DOHH2 (cell line): ENCODE measurements around the gene SEZ6.

Experiments
- H3F3A ChIP-seq: fragments of 200-600 bp; sonication (generic), shearing (Covaris generic); 2 replicates; pipeline ENCODE4 v1.6.0; 2016; ENCODE audit warnings: antibody characterized with exemption, mild to moderate bottlenecking; ENCODE audit not compliant: control insufficient read depth, insufficient read depth
- H3K27ac ChIP-seq: fragments of 200-600 bp; sonication (generic); 2 replicates; pipeline ENCODE4 v1.5.1; 2014; ENCODE audit warnings: low read depth, mild to moderate bottlenecking, low read length, moderate library complexity
- H3K27me3 ChIP-seq: fragments of 200-600 bp; sonication (generic); 2 replicates; pipeline ENCODE4 v1.6.1; 2014; ENCODE audit warnings: mild to moderate bottlenecking, low read length, mixed read lengths; ENCODE audit not compliant: control insufficient read depth
- H3K36me3 ChIP-seq: fragments of 200-600 bp; sonication (generic); 2 replicates; pipeline ENCODE4 v1.6.1; 2014; ENCODE audit warnings: mild to moderate bottlenecking, low read length, moderate library complexity, mixed read lengths; ENCODE audit not compliant: control insufficient read depth
- H3K4me1 ChIP-seq: fragments of 200-600 bp; sonication (generic); 2 replicates; pipeline ENCODE4 v1.6.1; 2014; ENCODE audit warnings: mild to moderate bottlenecking, low read length, mixed read lengths; ENCODE audit not compliant: control insufficient read depth
- H3K4me2 ChIP-seq: fragments of 200-600 bp; sonication (generic); 2 replicates; pipeline ENCODE4 v1.6.0; 2014; ENCODE audit warnings: mild to moderate bottlenecking, low read length, moderate library complexity
- H3K4me3 ChIP-seq: fragments of 200-600 bp; sonication (generic); 2 replicates; pipeline ENCODE4 v1.5.1; 2014; ENCODE audit warnings: mild to moderate bottlenecking, low read length, mixed read lengths
- H3K79me2 ChIP-seq: fragments of 200-600 bp; sonication (generic); 2 replicates; pipeline ENCODE4 v1.6.1; 2014; ENCODE audit warnings: mild to moderate bottlenecking, low read length, mixed read lengths; ENCODE audit not compliant: control insufficient read depth
- H3K9me2 ChIP-seq: fragments of 200-600 bp; sonication (generic); replicated peaks from 2 replicates; pipeline ENCODE4 v1.6.1; 2014; ENCODE audit warnings: mild to moderate bottlenecking, low read length, mixed read lengths; ENCODE audit not compliant: control insufficient read depth
- H3K9me3 ChIP-seq: fragments of 200-600 bp; sonication (generic); 2 replicates; pipeline ENCODE4 v1.6.1; 2014; ENCODE audit warnings: antibody characterized with exemption, low read length, mixed read lengths; ENCODE audit not compliant: control insufficient read depth, insufficient read depth
- H4K20me1 ChIP-seq: fragments of 200-600 bp; sonication (generic); 2 replicates; pipeline ENCODE4 v1.6.0; 2014; ENCODE audit warnings: low read depth, mild to moderate bottlenecking, antibody characterized with exemption, low read length, moderate library complexity; ENCODE audit not compliant: control insufficient read depth, insufficient read depth
- CTCF ChIP-seq: fragments of 200-600 bp; sonication (generic); IDR thresholded peaks from one replicate; pipeline ENCODE4 v1.5.1; 2014; ENCODE audit warnings: antibody characterized with exemption, mild to moderate bottlenecking, low read depth, low read length; ENCODE audit not compliant: poor library complexity, severe bottlenecking
- EZH2phosphoT487 ChIP-seq: fragments of 200-600 bp; sonication (generic); IDR thresholded peaks from 2 replicates; pipeline ENCODE4 v1.6.1; 2017; ENCODE audit warnings: borderline replicate concordance, mild to moderate bottlenecking, antibody characterized with exemption, low read length, moderate library complexity, mixed read lengths

Gene SEZ6

GRCh38 chr17:28963841-28964240, 42.0 kb downstream of the SEZ6 start:
- TF ChIP-seq CTCF (no peak), EZH2phosphoT487 (no peak)

GRCh38 chr17:28963055-28963611, 42.7 kb downstream of the SEZ6 start:
- no peaks in the 10 kb centered on the region for H3K79me2 ChIP-seq
- peaks cover 13% of the 10 kb centered on the region for H3K4me1 ChIP-seq
- H3K9me2 ChIP-seq: no peaks in the 10 kb centered on the region
- H3K27ac ChIP-seq: no peak overlapping the region
- no peak overlapping the region for H3K4me2 ChIP-seq
- no peaks in the 10 kb centered on the region; the same call in 1 of the 2 replicates for H4K20me1 ChIP-seq
- peaks cover 10% of the 10 kb centered on the region for H3K27me3 ChIP-seq
- no peak overlapping the region for H3K4me3 ChIP-seq
- no peaks in the 10 kb centered on the region for H3K36me3 ChIP-seq
- TF ChIP-seq EZH2phosphoT487 (no peak), CTCF (no peak)
- H3K9me3 ChIP-seq: no peaks in the 10 kb centered on the region
- no peaks in the 10 kb centered on the region for H3F3A ChIP-seq

More at GRCh38 chr17:28963841-28964240, 42.0 kb downstream of the SEZ6 start:
- H3K36me3 ChIP-seq: no peaks in the 10 kb centered on the region
- no peaks in the 10 kb centered on the region for H3K79me2 ChIP-seq
- no peaks in the 10 kb centered on the region for H3F3A ChIP-seq
- H3K4me2 ChIP-seq: no peak overlapping the region
- no peaks in the 10 kb centered on the region for H3K9me3 ChIP-seq
- H3K27ac ChIP-seq: no peak overlapping the region
- H4K20me1 ChIP-seq: no peaks in the 10 kb centered on the region; the same call in 1 of the 2 replicates
- H3K4me1 ChIP-seq: peaks cover 13% of the 10 kb centered on the region
- no peak overlapping the region for H3K4me3 ChIP-seq
- peaks cover 10% of the 10 kb centered on the region for H3K27me3 ChIP-seq
- no peaks in the 10 kb centered on the region for H3K9me2 ChIP-seq

GRCh38 chr17:28961391-28961790, 44.4 kb downstream of the SEZ6 start:
- H3K36me3 ChIP-seq: no peaks in the 10 kb centered on the region
- TF ChIP-seq CTCF (no peak), EZH2phosphoT487 (no peak)

More at GRCh38 chr17:28961391-28961790, 44.4 kb downstream of the SEZ6 start:
- Histone ChIP-seq H3K9me3 (no peaks in the 10 kb centered on the region), H3K4me2 (no peak overlapping the region), H3F3A (no peaks in the 10 kb centered on the region), H3K27ac (no peak overlapping the region), H3K79me2 (no peaks in the 10 kb centered on the region), H3K27me3 (peaks cover 10% of the 10 kb centered on the region), H3K4me3 (no peak overlapping the region), H3K9me2 (no peaks in the 10 kb centered on the region), H3K4me1 (no peaks in the 10 kb centered on the region), H4K20me1 (no peaks in the 10 kb centered on the region; the same call in 1 of the 2 replicates)
